Ishikawa (cell line): ENCODE measurements around the gene PLEKHA6.

Experiments used
- CEBPB ChIP-seq: IDR thresholded peaks from 2 replicates; pipeline ENCODE4 v1.6.1; 2012
- CREB1 ChIP-seq: IDR thresholded peaks from 2 replicates; pipeline ENCODE4 v1.6.1; 2012; ENCODE audit warnings: low read depth
- EGR1 ChIP-seq: IDR thresholded peaks from 2 replicates; pipeline ENCODE4 v1.6.1; 2012
- EP300 ChIP-seq: IDR thresholded peaks from 2 replicates; pipeline ENCODE4 v1.6.1; 2012; ENCODE audit warnings: borderline replicate concordance
- FOXM1 ChIP-seq: IDR thresholded peaks from 2 replicates; pipeline ENCODE4 v1.6.1; 2012; ENCODE audit warnings: low read depth, borderline replicate concordance
- MAX ChIP-seq: IDR thresholded peaks from 2 replicates; pipeline ENCODE4 v1.6.1; 2012
- NFIC ChIP-seq: IDR thresholded peaks from 2 replicates; pipeline ENCODE4 v1.6.1; 2012
- RAD21 ChIP-seq: IDR thresholded peaks from 2 replicates; pipeline ENCODE4 v1.6.1; 2012; ENCODE audit warnings: low read depth
- REST ChIP-seq: IDR thresholded peaks from 2 replicates; pipeline ENCODE4 v1.6.1; 2012; ENCODE audit warnings: low read depth, mild to moderate bottlenecking
- TAF1 ChIP-seq: IDR thresholded peaks from 2 replicates; pipeline ENCODE4 v1.6.1; 2012; ENCODE audit warnings: low read depth, mild to moderate bottlenecking
- TCF12 ChIP-seq: IDR thresholded peaks from 2 replicates; pipeline ENCODE4 v1.6.1; 2012; ENCODE audit warnings: low read depth
- TEAD4 ChIP-seq: IDR thresholded peaks from 2 replicates; pipeline ENCODE4 v1.6.1; 2012
- USF1 ChIP-seq: IDR thresholded peaks from 2 replicates; pipeline ENCODE4 v1.6.1; 2012
- YY1 ChIP-seq: IDR thresholded peaks from 2 replicates; pipeline ENCODE4 v1.6.1; 2012; ENCODE audit warnings: low read depth
- ZBTB7A ChIP-seq: IDR thresholded peaks from 2 replicates; pipeline ENCODE4 v1.6.1; 2012; ENCODE audit warnings: low read depth

PLEKHA6 gene

DNA sequence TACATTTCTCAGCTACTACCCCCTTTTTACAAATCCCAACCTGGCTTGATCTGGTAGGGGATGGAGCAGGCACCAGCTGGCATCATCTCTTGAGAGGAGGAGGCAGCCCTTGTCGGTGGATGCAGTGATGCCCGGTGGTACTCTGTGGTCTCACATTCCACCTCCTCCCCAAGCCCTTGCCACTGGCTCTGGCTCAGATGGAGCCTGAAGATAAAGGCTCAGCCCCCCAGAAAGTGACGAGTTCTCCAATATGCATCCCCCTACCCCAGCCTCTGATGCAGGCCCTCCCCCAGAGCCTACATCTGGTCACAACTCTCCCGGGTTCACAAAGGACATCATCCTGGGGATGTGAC is 142.1 kb downstream of the PLEKHA6 start:
- no peak for TF ChIP-seq TCF12
- no peak for TF ChIP-seq TAF1
- no peak for TF ChIP-seq TEAD4
- no peak for TF ChIP-seq USF1
- TF ChIP-seq CEBPB = no peak
- no peak for TF ChIP-seq RAD21
- TF ChIP-seq YY1 = no peak
- TF ChIP-seq MAX = no peak
- no peak for TF ChIP-seq FOXM1

- TF ChIP-seq CREB1 (no peak), ZBTB7A (no peak), EGR1 (no peak), TEAD4 (no peak), MAX (no peak), EP300 (no peak), FOXM1 (no peak), REST (no peak), YY1 (no peak), NFIC (no peak), USF1 (no peak), TAF1 (no peak), RAD21 (no peak), CEBPB (no peak)
Measured at GRCh38 chr1:204216880-204217647, 142.7 kb downstream of the PLEKHA6 start.

DNA sequence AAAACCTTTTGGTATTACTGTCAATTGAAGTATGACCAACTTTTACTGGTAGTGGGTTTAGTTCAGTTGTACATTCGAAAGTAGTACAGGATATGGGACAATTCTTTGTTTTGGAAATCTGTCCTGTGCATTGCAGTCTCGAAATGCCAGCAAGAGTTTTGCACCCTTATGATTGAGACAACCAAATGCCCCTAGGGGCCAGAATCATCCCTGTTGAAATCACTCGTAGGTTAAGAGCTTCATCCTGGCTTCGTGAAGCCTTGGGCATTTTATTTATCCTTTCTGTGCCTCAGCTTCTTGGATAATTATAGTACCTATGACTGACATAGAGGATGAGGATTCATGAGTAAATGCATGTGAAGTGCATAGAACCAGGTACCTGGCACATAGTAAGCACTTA is 143.5 kb downstream of the PLEKHA6 start:
- TF ChIP-seq TAF1 (no peak), EGR1 (no peak), FOXM1 (no peak), USF1 (no peak), CEBPB (no peak), EP300 (no peak), TEAD4 (no peak), REST (no peak), TCF12 (no peak), CREB1 (no peak), NFIC (no peak), RAD21 (no peak), ZBTB7A (no peak), MAX (no peak), YY1 (no peak)

DNA sequence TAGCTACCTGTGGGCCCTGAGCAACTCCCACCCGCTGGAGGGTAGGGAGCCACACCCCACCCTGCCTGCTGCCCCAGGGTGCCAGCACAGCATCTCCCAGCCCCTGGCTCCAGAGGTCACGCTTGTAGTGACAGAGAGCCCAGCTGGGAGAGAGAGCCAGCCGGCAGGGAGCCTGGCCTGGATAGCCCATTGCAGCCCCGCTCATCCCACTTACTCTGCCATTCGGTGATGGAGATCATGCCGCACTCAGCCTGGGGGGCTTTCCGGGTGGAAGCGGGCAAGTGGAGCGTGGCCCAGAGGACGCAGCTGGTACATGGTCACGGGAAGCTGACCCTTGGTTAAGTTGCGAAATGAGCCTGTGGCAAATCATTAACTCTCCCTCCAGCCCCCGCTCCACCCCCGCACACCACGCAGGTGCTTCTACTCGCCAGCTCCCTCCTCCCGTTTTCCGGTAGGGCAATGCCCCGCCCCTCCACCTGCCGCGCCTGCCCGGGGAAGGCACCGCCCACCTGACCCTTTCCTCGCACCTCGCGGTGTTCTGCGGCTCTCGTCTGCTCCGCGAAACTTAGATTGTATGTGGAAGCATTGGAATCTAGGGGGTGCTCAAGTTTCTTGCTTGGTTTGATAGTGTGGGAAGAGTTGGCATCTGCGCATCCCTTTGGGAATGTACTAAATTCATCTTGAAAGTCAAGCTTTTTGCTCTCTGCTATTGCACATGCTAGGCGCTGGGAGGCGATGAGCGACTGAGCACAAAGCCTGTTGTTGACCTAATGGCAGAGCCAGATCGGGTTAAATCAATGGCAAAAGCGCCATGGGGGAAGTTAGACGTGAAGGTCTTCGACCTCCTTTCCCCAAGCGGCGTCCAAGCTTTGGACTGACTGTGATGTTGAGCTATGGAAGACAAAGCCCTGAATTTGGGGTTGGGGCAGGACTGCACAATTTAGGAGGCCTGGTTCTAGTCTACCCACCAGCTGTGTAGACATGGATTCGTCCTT is 145.8 kb downstream of the PLEKHA6 start, which contains the start of gene GOLT1A:
Gene GOLT1A, minus strand, starts transcription at position 321 of the 995 bp plus-strand sequence. Its CDS starts 82 bp downstream, at position 239.
- no peak for TF ChIP-seq TAF1
- peak; percentile 88 for TF ChIP-seq EGR1
- TF ChIP-seq RAD21 = peak; percentile 37; the same call in 1 of the 2 replicates
- no peak for TF ChIP-seq ZBTB7A
- TF ChIP-seq YY1 = no peak
- no peak for TF ChIP-seq REST
- no peak for TF ChIP-seq EP300
- no peak for TF ChIP-seq CREB1
- no peak for TF ChIP-seq TCF12
- TF ChIP-seq MAX = peak; percentile 94
- TF ChIP-seq CEBPB = peak; percentile 70
- TF ChIP-seq NFIC = no peak
- TF ChIP-seq FOXM1 = no peak
- no peak for TF ChIP-seq TEAD4
- TF ChIP-seq USF1 = no peak; the same call in 1 of the 2 replicates
